ENCODE data around the gene ITGA1. TPM values are rescaled to one million over a fixed set of nuclear protein-coding genes. Genes with fewer than 3 reads are reported as not detected.

Gene ITGA1
- total and polyA plus RNA-seq, 2 of the 8 experiments (the other 6 are each of a cell fraction or from before 2014, with no cell fraction given) = 2.3 to 9.0 TPM

DNA sequence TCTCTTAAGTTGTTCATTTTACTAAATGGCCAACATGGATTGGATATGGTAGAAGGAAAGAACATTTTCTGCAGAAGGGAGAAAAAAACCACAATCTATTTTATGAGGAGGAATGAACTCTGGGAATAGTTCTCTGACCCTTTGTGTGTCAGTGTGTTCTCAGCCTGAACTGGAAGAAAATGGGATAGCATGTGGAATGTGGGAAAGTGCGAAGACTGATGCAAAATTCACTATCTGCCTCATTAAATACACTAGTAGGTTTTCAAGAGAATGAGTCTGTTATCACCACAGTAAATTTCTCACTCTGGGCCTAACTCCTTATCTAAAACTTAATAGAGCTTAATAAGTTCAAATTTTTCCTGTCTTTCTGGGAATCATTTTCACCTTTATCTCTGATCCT, 22.7 kb downstream of the ITGA1 start:
- Histone ChIP-seq H3K9ac (replicated peaks in 1 of 4; ENCODE audit: extremely low read depth in 1 of 4, low read depth in 3 of 4, low read length in 3 of 4) (no peak overlapping the region), H3K9me3 (ENCODE audit: insufficient read depth in 2 of 2, low read depth in 1 of 2, low read length in 1 of 2) (no peaks in the 10 kb centered on the region), H3K56ac (replicated peaks; ENCODE audit: insufficient read length, low read depth, low read length) (no peak overlapping the region), H3K14ac (ENCODE audit: insufficient read length) (no peak overlapping the region), H2AK5ac (ENCODE audit: low read depth, low read length) (no peak overlapping the region), H3K23me2 (ENCODE audit: low read depth, low read length) (no peaks in the 10 kb centered on the region), H2BK20ac (ENCODE audit: low read length) (no peak overlapping the region), H3K4ac (replicated peaks; ENCODE audit: insufficient read length, low read depth, low read length) (no peak overlapping the region), H4K20me1 (replicated peaks in 1 of 2; ENCODE audit: control insufficient read depth in 1 of 2, insufficient read depth in 2 of 2, low read length in 2 of 2) (peaks cover 0 to 1% of the 10 kb centered on the region in 2 experiments), H2BK5ac (ENCODE audit: low read depth, low read length) (no peak overlapping the region), H3K79me2 (ENCODE audit: control insufficient read depth in 1 of 2, insufficient read depth in 2 of 2, low read length in 2 of 2) (no peaks in the 10 kb centered on the region), H2BK120ac (replicated peaks; ENCODE audit: low read depth, low read length) (no peak overlapping the region), H3K79me1 (ENCODE audit: low read depth, low read length) (no peaks in the 10 kb centered on the region), H3K4me3 (ENCODE audit: extremely low read depth in 1 of 4, insufficient read depth in 2 of 4, low read depth in 3 of 4, low read length in 4 of 4) (no peak overlapping the region), H2BK15ac (ENCODE audit: low read length) (no peak overlapping the region), H2AFZ (ENCODE audit: low read length) (no peak overlapping the region), H4K8ac (ENCODE audit: extremely low read depth, insufficient read depth, low read length) (no peak overlapping the region), H3K4me1 (replicated peaks in 1 of 4; ENCODE audit: control insufficient read depth in 3 of 4, insufficient read depth in 4 of 4, low read length in 3 of 4) (no peaks in the 10 kb centered on the region), H4K91ac (replicated peaks; ENCODE audit: insufficient read length, low read length) (no peak overlapping the region), H3K27ac (ENCODE audit: low read depth, low read length) (no peak overlapping the region), H3K36me3 (ENCODE audit: control insufficient read depth in 2 of 4, insufficient read depth in 4 of 4, low read length in 3 of 4) (no peaks in the 10 kb centered on the region), H3K23ac (ENCODE audit: insufficient read length) (no peak overlapping the region), H3K4me2 (ENCODE audit: insufficient read depth in 1 of 2, low read depth in 2 of 2, low read length in 2 of 2) (no peak overlapping the region), H4K5ac (ENCODE audit: insufficient read length, low read depth, low read length) (no peak overlapping the region), H2BK12ac (ENCODE audit: low read depth, low read length) (no peak overlapping the region), H3K27me3 (replicated peaks in 1 of 4; ENCODE audit: control insufficient read depth in 3 of 4, extremely low read depth in 1 of 4, insufficient read depth in 3 of 4, low read length in 3 of 4) (no peaks in the 10 kb centered on the region), H3K18ac (ENCODE audit: extremely low read depth, low read length) (no peak overlapping the region)
- POLR2A ChIA-PET (ENCODE audit: partially characterized antibody) = interaction anchor here (1.1 to 1.3 kb wide), 2 partner anchors 9 to 10 kb away, joined by 3 to 6 read pairs; no protein-coding TSS in a partner anchor
- FAIRE-seq (no peak), DNase-seq (ENCODE audit: low read depth in 1 of 2, low spot score in 2 of 2) (no peak)
- CTCF ChIA-PET (ENCODE audit: partially characterized antibody) = no interaction called here
- WGBS, 2 experiments (ENCODE audit: extremely low coverage in 1 of 2, insufficient coverage in 1 of 2, insufficient read length in 1 of 2, insufficient replicate concordance in 2 of 2, low coverage in 1 of 2, low lambda C conversion rate in 2 of 2, missing lambda C conversion rate in 1 of 2) = 93% methylated on average over 1 of the region's 1 CpG; no CpG with 5 or more reads in 1 of the 2 experiments
- TF ChIP-seq HDAC6 (IDR thresholded peaks at IDR 0.05; ENCODE audit: low read depth, low read length) = no peak
- TF ChIP-seq TAF7 (optimal IDR thresholded peaks at IDR 0.05; ENCODE audit: borderline replicate concordance, low read depth, low read length) = no peak
- no peak for TF ChIP-seq TEAD4 (IDR thresholded peaks at IDR 0.05; ENCODE audit: low read depth, low read length)
